ENCODE measurements around the gene TMEM186.

The TMEM186 gene

GRCh38 chr16:8768692-8769091 lies 28.7 kb downstream of the TMEM186 start:
- no peak overlapping the region for H3K27ac ChIP-seq (ENCODE audit: low read depth, low read length)
- H3K36me3 ChIP-seq (ENCODE audit: insufficient read depth, low read length) = no peaks in the 10 kb centered on the region
- H3K4me1 ChIP-seq (ENCODE audit: insufficient read depth, low read length) = peaks cover 7% of the 10 kb centered on the region
- 83% methylated on average over 12 of the region's 12 CpGs for WGBS
- no peak overlapping the region for H3K4me3 ChIP-seq (ENCODE audit: low read length)
- no peaks in the 10 kb centered on the region for H3K9me3 ChIP-seq (ENCODE audit: insufficient read depth, low read depth, low read length)
- no peak overlapping the region for H3K9ac ChIP-seq (ENCODE audit: low read depth, low read length)
- H3K27me3 ChIP-seq (ENCODE audit: insufficient read depth, low read length) = no peaks in the 10 kb centered on the region

- H3K4me1 ChIP-seq (ENCODE audit: insufficient read depth, low read length) = peaks cover 9% of the 10 kb centered on the region
- H3K27ac ChIP-seq (ENCODE audit: low read depth, low read length) = no peak overlapping the region
- H3K27me3 ChIP-seq (ENCODE audit: insufficient read depth, low read length) = no peaks in the 10 kb centered on the region
- WGBS = 95% methylated on average over 12 of the region's 12 CpGs
- no peak overlapping the region for H3K4me3 ChIP-seq (ENCODE audit: low read length)
- H3K9me3 ChIP-seq (ENCODE audit: insufficient read depth, low read depth, low read length) = no peaks in the 10 kb centered on the region
- H3K9ac ChIP-seq (ENCODE audit: low read depth, low read length) = no peak overlapping the region
- H3K36me3 ChIP-seq (ENCODE audit: insufficient read depth, low read length) = no peaks in the 10 kb centered on the region
These were observed 29.2 kb downstream of the TMEM186 start for GRCh38 chr16:8768283-8768682.

DNA sequence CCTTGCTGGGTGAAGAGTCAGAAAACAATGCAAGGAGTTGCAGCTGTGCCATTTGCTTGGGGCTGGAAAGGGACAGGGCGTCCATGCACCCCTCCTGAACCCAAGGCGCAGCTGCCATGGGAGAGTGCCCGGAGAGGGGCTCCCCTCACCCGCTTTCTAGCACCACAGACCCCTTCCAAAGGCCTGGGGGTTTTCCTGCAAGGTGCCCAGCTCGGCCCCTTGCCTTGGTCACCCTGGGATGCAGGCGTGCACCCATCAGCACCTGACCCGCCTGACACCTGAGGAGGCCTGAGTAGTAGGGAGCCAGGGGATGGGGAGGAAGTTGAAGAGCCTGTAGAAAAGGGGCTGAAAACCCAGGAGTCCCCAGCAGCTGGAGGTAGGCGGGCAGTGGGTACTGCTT lies 30.3 kb downstream of the TMEM186 start:
- no peak overlapping the region for H3K9ac ChIP-seq (ENCODE audit: low read depth, low read length)
- peaks cover 9% of the 10 kb centered on the region for H3K4me1 ChIP-seq (ENCODE audit: insufficient read depth, low read length)
- WGBS = 93% methylated on average over 8 of the region's 8 CpGs

DNA sequence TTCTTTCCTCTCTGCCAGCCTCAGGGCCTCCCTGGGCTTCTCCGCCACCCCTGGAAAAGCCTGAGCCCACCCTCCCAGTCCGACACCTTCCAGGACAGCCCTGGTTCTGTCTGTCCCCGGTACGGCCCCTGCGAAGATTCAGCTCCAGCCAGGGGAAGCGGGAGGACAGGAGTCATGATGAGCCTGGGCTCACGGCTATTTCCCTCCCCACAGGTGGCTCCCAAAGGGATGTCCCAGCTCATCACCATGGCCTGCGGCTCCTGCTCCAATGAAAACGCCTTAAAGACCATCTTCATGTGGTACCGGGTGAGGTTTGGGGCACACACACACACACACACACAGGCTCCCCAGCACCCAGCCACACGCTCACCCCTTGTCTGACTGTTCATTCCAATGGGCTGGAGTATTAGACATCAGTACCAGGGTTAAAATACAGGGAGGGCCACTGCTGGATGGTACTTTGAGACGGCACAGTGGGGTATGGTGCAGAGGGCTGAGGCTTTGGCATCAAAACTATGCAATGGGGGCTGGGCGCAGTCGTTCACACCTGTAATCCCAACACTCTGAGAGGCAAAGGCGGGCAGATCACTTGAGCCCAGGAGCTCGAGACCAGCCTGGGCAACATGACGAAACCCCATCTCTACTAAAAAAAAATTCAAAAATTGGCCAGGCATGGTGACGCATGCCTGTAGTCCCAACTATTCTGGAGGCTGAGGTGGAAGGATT lies 32.8 kb downstream of the TMEM186 start:
- 79% methylated on average over 18 of the region's 18 CpGs for WGBS
- Histone ChIP-seq H3K27me3 (ENCODE audit: insufficient read depth, low read length) (no peaks in the 10 kb centered on the region), H3K9me3 (ENCODE audit: insufficient read depth, low read depth, low read length) (no peaks in the 10 kb centered on the region), H3K36me3 (ENCODE audit: insufficient read depth, low read length) (no peaks in the 10 kb centered on the region), H3K27ac (ENCODE audit: low read depth, low read length) (no peak overlapping the region), H3K4me1 (ENCODE audit: insufficient read depth, low read length) (peaks cover 9% of the 10 kb centered on the region), H3K4me3 (ENCODE audit: low read length) (no peak overlapping the region), H3K9ac (ENCODE audit: low read depth, low read length) (no peak overlapping the region)

More for the DNA sequence above, 30.3 kb downstream of the TMEM186 start:
- Histone ChIP-seq H3K27me3 (ENCODE audit: insufficient read depth, low read length) (no peaks in the 10 kb centered on the region), H3K27ac (ENCODE audit: low read depth, low read length) (no peak overlapping the region), H3K9me3 (ENCODE audit: insufficient read depth, low read depth, low read length) (no peaks in the 10 kb centered on the region), H3K36me3 (ENCODE audit: insufficient read depth, low read length) (no peaks in the 10 kb centered on the region), H3K4me3 (ENCODE audit: low read length) (no peak overlapping the region)

GRCh38 chr16:8763899-8764298 lies 33.5 kb downstream of the TMEM186 start:
- Histone ChIP-seq H3K36me3 (ENCODE audit: insufficient read depth, low read length) (no peaks in the 10 kb centered on the region), H3K4me3 (ENCODE audit: low read length) (no peak overlapping the region), H3K9ac (ENCODE audit: low read depth, low read length) (no peak overlapping the region; the same call in 1 of the 2 replicates), H3K27ac (ENCODE audit: low read depth, low read length) (no peak overlapping the region), H3K4me1 (ENCODE audit: insufficient read depth, low read length) (peaks cover 9% of the 10 kb centered on the region), H3K27me3 (ENCODE audit: insufficient read depth, low read length) (no peaks in the 10 kb centered on the region), H3K9me3 (ENCODE audit: insufficient read depth, low read depth, low read length) (no peaks in the 10 kb centered on the region)
- WGBS = 41% methylated on average over 10 of the region's 10 CpGs

DNA sequence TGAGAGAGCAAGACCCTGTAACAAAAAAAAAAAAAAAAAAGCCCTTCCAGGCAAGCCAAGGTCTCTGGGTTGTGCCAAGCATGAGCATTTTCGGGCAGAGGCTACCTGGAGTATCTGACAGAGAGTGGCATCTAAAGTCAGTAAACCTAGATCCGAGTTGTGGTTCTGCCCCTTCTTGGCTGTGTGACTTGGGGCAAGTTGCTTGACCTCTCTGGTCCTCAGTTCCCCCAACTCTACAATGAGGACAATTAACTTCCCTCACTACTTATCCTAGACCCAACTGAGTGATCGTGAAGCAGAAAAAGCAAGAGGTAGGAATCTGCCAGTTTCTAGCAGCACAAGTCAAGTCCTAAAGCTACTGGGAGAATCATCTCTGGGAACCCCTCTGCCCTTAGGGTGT lies 34.4 kb downstream of the TMEM186 start:
- no peaks in the 10 kb centered on the region for H3K27me3 ChIP-seq (ENCODE audit: insufficient read depth, low read length)
- H3K9me3 ChIP-seq (ENCODE audit: insufficient read depth, low read depth, low read length) = no peaks in the 10 kb centered on the region
- no peaks in the 10 kb centered on the region for H3K36me3 ChIP-seq (ENCODE audit: insufficient read depth, low read length)
- 90% methylated on average over 3 of the region's 3 CpGs for whole genome bisulfite sequencing
- H3K4me3 ChIP-seq (ENCODE audit: low read length) = no peak overlapping the region
- H3K4me1 ChIP-seq (ENCODE audit: insufficient read depth, low read length) = peaks cover 9% of the 10 kb centered on the region
- no peak overlapping the region for H3K27ac ChIP-seq (ENCODE audit: low read depth, low read length)
- no peak overlapping the region for H3K9ac ChIP-seq (ENCODE audit: low read depth, low read length)

DNA sequence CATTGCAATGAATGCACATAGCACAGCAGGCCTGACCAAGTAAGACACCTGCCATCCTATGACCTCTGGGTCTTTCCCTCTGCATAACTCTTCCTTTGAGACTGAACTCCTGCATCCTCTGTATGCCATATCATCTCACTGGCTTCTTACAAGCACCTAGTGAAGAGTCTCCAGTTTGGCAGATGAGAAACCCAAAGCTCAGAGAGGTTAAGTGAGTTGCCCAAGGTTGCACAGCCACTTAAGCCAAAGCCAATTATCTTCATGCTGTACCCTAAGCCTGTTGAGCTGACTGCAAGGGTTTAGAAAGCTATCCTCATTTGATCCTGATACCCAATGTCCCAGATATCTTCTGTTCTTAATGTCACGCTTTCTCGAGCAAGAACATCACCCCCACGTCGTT lies 35.2 kb downstream of the TMEM186 start:
- 96% methylated on average over 4 of the region's 4 CpGs for WGBS

GRCh38 chr16:8761078-8761477 lies 36.4 kb downstream of the TMEM186 start:
- no peaks in the 10 kb centered on the region for H3K9me3 ChIP-seq (ENCODE audit: insufficient read depth, low read depth, low read length)
- H3K4me3 ChIP-seq (ENCODE audit: low read length) = no peak overlapping the region
- H3K9ac ChIP-seq (ENCODE audit: low read depth, low read length) = no peak overlapping the region
- H3K27ac ChIP-seq (ENCODE audit: low read depth, low read length) = no peak overlapping the region
- no peaks in the 10 kb centered on the region for H3K27me3 ChIP-seq (ENCODE audit: insufficient read depth, low read length)
- H3K4me1 ChIP-seq (ENCODE audit: insufficient read depth, low read length) = peaks cover 9% of the 10 kb centered on the region
- H3K36me3 ChIP-seq (ENCODE audit: insufficient read depth, low read length) = no peaks in the 10 kb centered on the region
- WGBS = 89% methylated on average over 6 of the region's 6 CpGs

More for the DNA sequence above, 35.2 kb downstream of the TMEM186 start:
- Histone ChIP-seq H3K27ac (ENCODE audit: low read depth, low read length) (no peak overlapping the region), H3K36me3 (ENCODE audit: insufficient read depth, low read length) (no peaks in the 10 kb centered on the region), H3K9me3 (ENCODE audit: insufficient read depth, low read depth, low read length) (no peaks in the 10 kb centered on the region), H3K4me3 (ENCODE audit: low read length) (no peak overlapping the region), H3K4me1 (ENCODE audit: insufficient read depth, low read length) (peaks cover 9% of the 10 kb centered on the region), H3K27me3 (ENCODE audit: insufficient read depth, low read length) (no peaks in the 10 kb centered on the region), H3K9ac (ENCODE audit: low read depth, low read length) (no peak overlapping the region)

DNA sequence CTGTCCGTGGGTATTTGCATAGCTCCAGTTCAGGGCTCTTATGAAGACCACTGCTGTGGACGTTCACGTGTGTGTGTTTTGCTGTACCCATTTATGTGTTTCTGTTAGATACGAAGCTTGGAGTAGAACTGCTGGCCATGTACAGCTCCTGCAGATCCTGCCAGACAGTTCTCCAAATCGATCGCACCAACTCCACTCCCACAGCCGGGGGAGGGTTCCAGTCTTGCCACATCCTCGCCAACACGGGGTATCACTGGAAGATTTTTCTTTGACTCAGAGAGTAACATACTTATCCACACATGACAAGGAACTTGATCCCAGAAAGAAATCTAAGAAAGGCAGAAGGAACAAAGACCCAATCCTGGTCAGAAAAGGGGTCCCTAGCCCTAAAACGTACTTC lies 37.4 kb downstream of the TMEM186 start:
- no peak overlapping the region for H3K4me3 ChIP-seq (ENCODE audit: low read length)
- no peaks in the 10 kb centered on the region for H3K9me3 ChIP-seq (ENCODE audit: insufficient read depth, low read depth, low read length)
- H3K27ac ChIP-seq (ENCODE audit: low read depth, low read length) = no peak overlapping the region
- H3K36me3 ChIP-seq (ENCODE audit: insufficient read depth, low read length) = no peaks in the 10 kb centered on the region
- H3K27me3 ChIP-seq (ENCODE audit: insufficient read depth, low read length) = no peaks in the 10 kb centered on the region
- WGBS = 94% methylated on average over 10 of the region's 10 CpGs
- H3K4me1 ChIP-seq (ENCODE audit: insufficient read depth, low read length) = peaks cover 9% of the 10 kb centered on the region
- H3K9ac ChIP-seq (ENCODE audit: low read depth, low read length) = no peak overlapping the region

DNA sequence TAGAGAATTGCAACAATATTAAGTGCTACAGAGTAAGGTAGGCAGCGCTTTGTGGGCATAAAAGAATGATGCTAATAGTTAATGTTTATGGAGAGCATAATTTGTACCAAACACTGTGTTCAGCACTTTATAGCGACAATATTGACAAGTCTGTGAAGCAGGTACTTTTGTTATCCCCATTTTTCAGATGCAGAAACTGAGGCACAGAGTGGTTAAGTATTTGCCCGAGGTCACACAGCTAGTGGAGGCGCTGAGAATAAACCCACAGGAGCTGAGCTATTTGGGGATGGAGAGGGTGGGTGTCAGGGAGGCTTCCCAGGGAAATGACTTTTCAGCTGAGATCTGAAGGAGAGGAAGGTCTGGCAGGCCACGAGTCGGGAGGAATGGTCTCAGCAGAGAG lies 39.4 kb downstream of the TMEM186 start:
- H3K27ac ChIP-seq (ENCODE audit: low read depth, low read length) = no peak overlapping the region
- no peak overlapping the region for H3K4me3 ChIP-seq (ENCODE audit: low read length)
- WGBS = 90% methylated on average over 6 of the region's 6 CpGs
- no peaks in the 10 kb centered on the region for H3K9me3 ChIP-seq (ENCODE audit: insufficient read depth, low read depth, low read length)
- no peak overlapping the region for H3K9ac ChIP-seq (ENCODE audit: low read depth, low read length)
- H3K36me3 ChIP-seq (ENCODE audit: insufficient read depth, low read length) = no peaks in the 10 kb centered on the region
- no peaks in the 10 kb centered on the region for H3K27me3 ChIP-seq (ENCODE audit: insufficient read depth, low read length)
- H3K4me1 ChIP-seq (ENCODE audit: insufficient read depth, low read length) = no peaks in the 10 kb centered on the region

GRCh38 chr16:8756755-8757154 lies 40.7 kb downstream of the TMEM186 start:
- no peaks in the 10 kb centered on the region for H3K36me3 ChIP-seq (ENCODE audit: insufficient read depth, low read length)
- WGBS = 94% methylated on average over 5 of the region's 5 CpGs
- H3K9me3 ChIP-seq (ENCODE audit: insufficient read depth, low read depth, low read length) = no peaks in the 10 kb centered on the region
- no peaks in the 10 kb centered on the region for H3K27me3 ChIP-seq (ENCODE audit: insufficient read depth, low read length)
- no peaks in the 10 kb centered on the region for H3K4me1 ChIP-seq (ENCODE audit: insufficient read depth, low read length)
- no peak overlapping the region for H3K4me3 ChIP-seq (ENCODE audit: low read length)
- H3K27ac ChIP-seq (ENCODE audit: low read depth, low read length) = no peak overlapping the region
- H3K9ac ChIP-seq (ENCODE audit: low read depth, low read length) = no peak overlapping the region
